GM19240 (cell line): ENCODE measurements around the gene PRDM5.

Source experiments
- DNase-seq: peaks from one replicate; pipeline ENCODE4 v3.0.0; 2011; ENCODE audit warnings: low spot score; ENCODE audit not compliant: insufficient read length

PRDM5 gene

GRCh38 chr4:120915336-120915735 is 7.2 kb downstream of the PRDM5 start:
- DNase-seq = no peak

- DNase-seq = no peak
Observed at GRCh38 chr4:120903419-120903818, 19.1 kb downstream of the PRDM5 start.

GRCh38 chr4:120902925-120903324 is 19.6 kb downstream of the PRDM5 start:
- DNase-seq = no peak

GRCh38 chr4:120901731-120902130 is 20.8 kb downstream of the PRDM5 start:
- DNase-seq = no peak

GRCh38 chr4:120897981-120898719 is 24.4 kb downstream of the PRDM5 start:
- no peak for DNase-seq

- no peak for DNase-seq
Observed at GRCh38 chr4:120895554-120895953, 27.0 kb downstream of the PRDM5 start.

- DNase-seq = no peak
Observed at GRCh38 chr4:120893314-120893713, 29.2 kb downstream of the PRDM5 start.

- DNase-seq = no peak
Observed at GRCh38 chr4:120886191-120886590, 36.3 kb downstream of the PRDM5 start.

- no peak for DNase-seq
Observed at GRCh38 chr4:120881846-120882245, 40.7 kb downstream of the PRDM5 start.

- DNase-seq = no peak
Observed at GRCh38 chr4:120881351-120881750, 41.2 kb downstream of the PRDM5 start.

GRCh38 chr4:120877021-120877420 is 45.5 kb downstream of the PRDM5 start:
- DNase-seq = no peak

GRCh38 chr4:120874792-120875774 is 47.4 kb downstream of the PRDM5 start:
- DNase-seq = no peak

- DNase-seq = no peak
Observed at GRCh38 chr4:120873554-120873953, 49.0 kb downstream of the PRDM5 start.

GRCh38 chr4:120871173-120871572 is 51.4 kb downstream of the PRDM5 start:
- DNase-seq = no peak

GRCh38 chr4:120870279-120870673 is 52.2 kb downstream of the PRDM5 start:
- DNase-seq = no peak

- no peak for DNase-seq
Observed at GRCh38 chr4:120869613-120870278, 52.8 kb downstream of the PRDM5 start.

GRCh38 chr4:120867506-120867905 is 55.0 kb downstream of the PRDM5 start:
- DNase-seq = no peak

GRCh38 chr4:120865985-120866384 is 56.5 kb downstream of the PRDM5 start:
- DNase-seq = no peak

GRCh38 chr4:120864969-120865368 is 57.6 kb downstream of the PRDM5 start:
- DNase-seq = no peak

- no peak for DNase-seq
Observed at GRCh38 chr4:120862432-120862831, 60.1 kb downstream of the PRDM5 start.

GRCh38 chr4:120861852-120862251 is 60.7 kb downstream of the PRDM5 start:
- DNase-seq = no peak

- no peak for DNase-seq
Observed at GRCh38 chr4:120858776-120859175, 63.8 kb downstream of the PRDM5 start.
